NCI-H82 (cell line): ENCODE measurements around the gene FTO.
A peak's percentile ranks its signal among the peaks of the same experiment; 100 is the strongest.

ENCODE experiments used
- DNase-seq: peaks from one replicate; lab custom pipeline; 2025; lab: John Stamatoyannopoulos, UW

FTO gene

GRCh38 chr16:53784291-53784690, 80.3 kb downstream of the FTO start:
- DNase-seq = no peak

GRCh38 chr16:53785044-53785443, 81.1 kb downstream of the FTO start:
- no peak for DNase-seq

- no peak for DNase-seq
Observed at GRCh38 chr16:53785916-53786315, 82.0 kb downstream of the FTO start.

- no peak for DNase-seq
Observed at GRCh38 chr16:53787423-53787822, 83.5 kb downstream of the FTO start.

GRCh38 chr16:53789137-53789536, 85.2 kb downstream of the FTO start:
- no peak for DNase-seq

- no peak for DNase-seq
Observed at GRCh38 chr16:53792161-53792951, 88.4 kb downstream of the FTO start.

GRCh38 chr16:53803451-53803850, 99.5 kb downstream of the FTO start:
- DNase-seq = no peak

GRCh38 chr16:53803998-53804397, 100.0 kb downstream of the FTO start:
- no peak for DNase-seq

GRCh38 chr16:53804467-53804866, 100.5 kb downstream of the FTO start:
- no peak for DNase-seq

GRCh38 chr16:53805113-53805512, 101.2 kb downstream of the FTO start:
- peak; percentile 62 for DNase-seq

- DNase-seq = peak; percentile 28
Observed at GRCh38 chr16:53805752-53806151, 101.8 kb downstream of the FTO start.

GRCh38 chr16:53809088-53809932, 105.4 kb downstream of the FTO start:
- peak; percentile 30 for DNase-seq

- DNase-seq = no peak
Observed at GRCh38 chr16:53812914-53813313, 109.0 kb downstream of the FTO start.

GRCh38 chr16:53814801-53815200, 110.8 kb downstream of the FTO start:
- no peak for DNase-seq

- no peak for DNase-seq
Observed at GRCh38 chr16:53816211-53816836, 112.4 kb downstream of the FTO start.

GRCh38 chr16:53817117-53817755, 113.3 kb downstream of the FTO start:
- no peak for DNase-seq

GRCh38 chr16:53817812-53818550, 114.0 kb downstream of the FTO start:
- no peak for DNase-seq

GRCh38 chr16:53821487-53821886, 117.5 kb downstream of the FTO start:
- no peak for DNase-seq

GRCh38 chr16:53821957-53822625, 118.1 kb downstream of the FTO start:
- no peak for DNase-seq

GRCh38 chr16:53822936-53823529, 119.1 kb downstream of the FTO start:
- no peak for DNase-seq

GRCh38 chr16:53826658-53827057, 122.7 kb downstream of the FTO start:
- no peak for DNase-seq
